HG03521 (cell line): Measurements from ENCODE around the gene COP1.
"Not testable (repeated sequence)": the region's sequence is repeated elsewhere in the genome, so short reads cannot be mapped to it uniquely, and the experiment has no call there.

Source experiments
- ATAC-seq: cut with Tn5 transposase; IDR thresholded peaks from one replicate; pipeline ENCODE4 v1.9.1; 2021; ENCODE audit warnings: mild to moderate bottlenecking, moderate library complexity; ENCODE audit not compliant: unreplicated experiment

COP1 gene

GRCh38 chr1:176206961-176207902 is at the start of gene COP1:
TSS of gene COP1 (minus strand) at chr1:176207286. CDS start at chr1:176206978, 308 bp downstream.
- peak; percentile 77 for ATAC-seq

- ATAC-seq: no peak
These were observed 45.1 kb upstream of the COP1 start for GRCh38 chr1:176252191-176252590.

GRCh38 chr1:176244851-176245250 is 37.8 kb upstream of the COP1 start:
- ATAC-seq: no peak

GRCh38 chr1:176243746-176244145 is 36.7 kb upstream of the COP1 start:
- ATAC-seq: no peak

- ATAC-seq: no peak
These were observed 34.4 kb upstream of the COP1 start for GRCh38 chr1:176241385-176242015.

GRCh38 chr1:176233657-176234056 is 26.6 kb upstream of the COP1 start:
- ATAC-seq: not testable (repeated sequence)

- ATAC-seq: no peak
These were observed 20.5 kb upstream of the COP1 start for GRCh38 chr1:176227579-176227978.

- ATAC-seq: no peak
These were observed 18.8 kb upstream of the COP1 start for GRCh38 chr1:176225911-176226310.

GRCh38 chr1:176225479-176225875 is 18.4 kb upstream of the COP1 start:
- ATAC-seq: no peak

GRCh38 chr1:176222196-176222595 is 15.1 kb upstream of the COP1 start:
- ATAC-seq: no peak

GRCh38 chr1:176220100-176220689 is 13.1 kb upstream of the COP1 start:
- ATAC-seq: no peak

- no peak for ATAC-seq
These were observed 10.5 kb upstream of the COP1 start for GRCh38 chr1:176217461-176218099.

GRCh38 chr1:176216031-176216430 is 8.9 kb upstream of the COP1 start:
- no peak for ATAC-seq

GRCh38 chr1:176211396-176212165 is 4.5 kb upstream of the COP1 start:
- no peak for ATAC-seq

GRCh38 chr1:176208034-176208433 is 948 bp upstream of the COP1 start:
- ATAC-seq: no peak

GRCh38 chr1:176206006-176206960 is 803 bp downstream of the COP1 start:
- peak; percentile 21 for ATAC-seq

GRCh38 chr1:176205332-176205914 is 1.7 kb downstream of the COP1 start:
- ATAC-seq: no peak

GRCh38 chr1:176204655-176205054 is 2.4 kb downstream of the COP1 start:
- ATAC-seq: not testable (repeated sequence)

- no peak for ATAC-seq
These were observed 3.4 kb downstream of the COP1 start for GRCh38 chr1:176203735-176204134.
